Transverse colon (tissue), 4 donors: ENCODE measurements around the gene RGSL1. TPM values are rescaled to one million over a fixed set of nuclear protein-coding genes. Genes with fewer than 3 reads are reported as not detected.

Source experiments
- DNase-seq: peaks from one replicate; pipeline ENCODE4 v3.0.0-alpha.2; 2019
- H3K27ac ChIP-seq, 4 donors: fragments of 200-600 bp; sonication (generic); 2 replicates each; pipeline ENCODE4 v1.5.1; 2016 to 2018; ENCODE audit warnings: inconsistent platforms in 4 of 4
- H3K27me3 ChIP-seq: fragments of 200-600 bp; sonication (generic); 2 replicates; pipeline ENCODE4 v1.5.1; 2017; ENCODE audit warnings: inconsistent platforms
- H3K36me3 ChIP-seq, 4 donors: fragments of 200-600 bp; sonication (generic); 2 replicates each; pipeline ENCODE4 v1.5.1; 2017 to 2019; ENCODE audit warnings: inconsistent platforms in 4 of 4
- H3K4me1 ChIP-seq, 4 donors: fragments of 200-600 bp; sonication (generic); 2 replicates each; pipeline ENCODE4 v1.5.1; 2017 to 2020; ENCODE audit warnings: inconsistent platforms in 4 of 4
- H3K4me3 ChIP-seq, 4 donors: fragments of 200-600 bp; sonication (generic); 1 replicate in 1 of 4; 2 replicates in 3 of 4; pipeline versions ENCODE4 v1.5.1 to v1.6.1; 2017 to 2019; ENCODE audit warnings: inconsistent platforms in 4 of 4
- H3K9me3 ChIP-seq, 2 donors: fragments of 200-600 bp; sonication (generic); 2 replicates each; pipeline ENCODE4 v1.5.1; 2017 to 2019; ENCODE audit warnings: inconsistent platforms in 2 of 2
- EP300 ChIP-seq: sonication (generic); formaldehyde crosslinking; IDR thresholded peaks from one replicate; pipeline ENCODE4 v1.6.1; 2017; ENCODE audit warnings: antibody characterized with exemption, low read depth
- POLR2A ChIP-seq: fragments of 450-650 bp; IDR thresholded peaks from one replicate; pipeline ENCODE4 v1.6.1; 2016; ENCODE audit warnings: antibody characterized with exemption, mild to moderate bottlenecking, moderate library complexity
- POLR2AphosphoS5 ChIP-seq, 3 donors: sonication (generic); formaldehyde crosslinking; IDR thresholded peaks; one replicate each; pipeline ENCODE4 v1.6.1; 2016; ENCODE audit warnings: antibody characterized with exemption in 3 of 3
- WGBS, 2 donors: methylation state at CpG; one replicate each; pipeline ENCODE4 v1.1.5; 2018; ENCODE audit warnings: low coverage in 1 of 2; 5-methylcytosine and 5-hydroxymethylcytosine counted together
- in situ Hi-C, 4 donors: fragments of 200-750 bp; cut with MboI; loops; one replicate each; pipeline versions ENCODE4 v1.15.0 to v1.15.1; 2017; ENCODE audit warnings: low sequenced_read_pairs in 3 of 4, low pct_ligation_motif_present in 1 of 4, low pct_unique_long_range_greater_than_20kb in 1 of 4
- intact Hi-C: fragments of 100-400 bp; cut with DNase I; formaldehyde crosslinking; loops from one replicate; pipeline ENCODE4 v1.15.1; 2023; ENCODE audit warnings: low total_unique reads
- total RNA-seq, 4 donors: library from RNA; depleted of rRNA; stranded (reverse); fragments of >200 nt; gene quantifications; one replicate each; pipeline ENCODE4 v1.1.0, GENCODE V29; 2016
- TF ChIP-seq, protein P1 (sequence below), 5 experiments: fragments of 200-600 bp in 3 of 5; fragments of 450-650 bp in 2 of 5; sonication (generic) in 3 of 5; IDR thresholded peaks; 1 replicate in 2 of 5; 2 replicates in 3 of 5; pipeline ENCODE4 v1.5.1; 2016 to 2017; ENCODE audit warnings: antibody characterized with exemption in 5 of 5, inconsistent platforms in 3 of 5, mild to moderate bottlenecking in 2 of 5, moderate library complexity in 1 of 5

RGSL1 gene
- total RNA-seq, 4 donors from 2014 or later = not detected

DNA sequence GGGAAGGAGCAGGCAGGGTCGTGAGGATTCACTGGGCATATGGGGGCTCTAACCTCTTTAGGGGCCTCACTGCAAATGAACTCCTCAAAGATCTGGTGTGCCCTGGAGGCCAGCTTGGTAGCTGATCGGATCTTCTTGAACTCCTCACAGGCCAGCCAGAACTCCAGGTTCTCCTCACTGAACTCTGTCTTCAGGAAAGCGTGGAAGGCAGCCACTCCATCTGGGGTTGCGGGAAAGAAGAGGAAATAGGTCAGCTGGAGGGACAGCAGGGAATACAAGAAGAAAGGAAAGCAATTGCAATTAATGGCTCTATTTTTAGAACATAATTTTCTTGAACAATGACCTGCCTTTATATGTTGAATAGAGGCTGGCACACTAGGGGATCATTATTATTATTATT is 152.0 kb downstream of the RGSL1 start:
- H3K4me3 ChIP-seq = no peak overlapping the region
- in situ Hi-C loops = loop anchor here in 2 of 4 donors (5.0 kb wide), 1 partner anchor 185 kb away; the partner anchor contains the start of gene NPL (in 2 of the 2)
- peaks cover 4 to 16% (median 11%) of the 10 kb centered on the region in 4 donors for H3K4me1 ChIP-seq
- no peak for TF ChIP-seq POLR2AphosphoS5 (IDR thresholded peaks at IDR 0.05)
- no peak for TF ChIP-seq POLR2A
- TF ChIP-seq, protein P1, sequence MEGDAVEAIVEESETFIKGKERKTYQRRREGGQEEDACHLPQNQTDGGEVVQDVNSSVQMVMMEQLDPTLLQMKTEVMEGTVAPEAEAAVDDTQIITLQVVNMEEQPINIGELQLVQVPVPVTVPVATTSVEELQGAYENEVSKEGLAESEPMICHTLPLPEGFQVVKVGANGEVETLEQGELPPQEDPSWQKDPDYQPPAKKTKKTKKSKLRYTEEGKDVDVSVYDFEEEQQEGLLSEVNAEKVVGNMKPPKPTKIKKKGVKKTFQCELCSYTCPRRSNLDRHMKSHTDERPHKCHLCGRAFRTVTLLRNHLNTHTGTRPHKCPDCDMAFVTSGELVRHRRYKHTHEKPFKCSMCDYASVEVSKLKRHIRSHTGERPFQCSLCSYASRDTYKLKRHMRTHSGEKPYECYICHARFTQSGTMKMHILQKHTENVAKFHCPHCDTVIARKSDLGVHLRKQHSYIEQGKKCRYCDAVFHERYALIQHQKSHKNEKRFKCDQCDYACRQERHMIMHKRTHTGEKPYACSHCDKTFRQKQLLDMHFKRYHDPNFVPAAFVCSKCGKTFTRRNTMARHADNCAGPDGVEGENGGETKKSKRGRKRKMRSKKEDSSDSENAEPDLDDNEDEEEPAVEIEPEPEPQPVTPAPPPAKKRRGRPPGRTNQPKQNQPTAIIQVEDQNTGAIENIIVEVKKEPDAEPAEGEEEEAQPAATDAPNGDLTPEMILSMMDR (IDR thresholded peaks at IDR 0.05) = no peak
- TF ChIP-seq EP300 = no peak
- H3K36me3 ChIP-seq = no peaks in the 10 kb centered on the region
- 80 to 81% methylated on average over 2 to 4 of the region's 4 CpGs for WGBS, 2 donors
- intact Hi-C loops = loop anchor here (2.0 kb wide), 2 partner anchors 15 to 181 kb away; no protein-coding TSS in a partner anchor
- DNase-seq = no peak
- H3K27me3 ChIP-seq = no peaks in the 10 kb centered on the region
- H3K9me3 ChIP-seq = no peaks in the 10 kb centered on the region
- H3K27ac ChIP-seq = peak overlapping the region in 1 of 4 donors; percentile 74

DNA sequence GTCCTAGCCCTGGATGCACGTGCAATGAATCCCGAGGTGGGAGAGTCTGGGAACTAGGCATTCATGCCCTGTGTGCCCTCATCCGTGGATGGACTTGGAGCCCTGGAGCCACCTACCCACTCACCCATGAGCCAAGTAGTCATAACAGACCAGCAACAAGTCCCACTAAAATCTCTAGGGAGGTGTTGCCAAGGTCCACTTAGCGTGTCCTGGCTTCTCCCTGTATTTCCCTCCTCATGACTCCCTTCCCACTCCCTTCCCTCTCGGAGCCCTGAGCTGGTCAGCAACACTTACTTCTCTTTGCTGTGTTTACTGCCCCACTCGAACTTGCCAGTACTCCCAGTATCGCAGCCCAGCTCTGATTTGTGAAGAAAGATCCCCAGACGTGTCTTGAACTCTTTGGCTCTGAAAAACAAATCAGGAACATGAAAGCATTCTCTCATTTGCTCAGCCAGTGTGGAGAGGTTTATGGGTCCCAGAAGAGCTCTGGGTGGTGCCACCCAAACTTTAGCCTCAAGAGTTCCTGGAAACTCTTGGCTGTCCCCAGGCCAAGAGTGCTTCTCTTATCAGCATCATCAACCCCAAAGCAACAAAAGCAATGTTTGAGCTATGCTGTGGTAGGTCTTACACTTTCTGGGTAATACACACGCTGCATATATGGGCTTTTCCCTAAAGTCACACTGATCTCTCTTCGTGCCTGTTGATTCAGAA is 153.1 kb downstream of the RGSL1 start:
- H3K36me3 ChIP-seq = no peaks in the 10 kb centered on the region
- H3K9me3 ChIP-seq = no peaks in the 10 kb centered on the region
- in situ Hi-C loops (loop anchor here in 2 of 4 donors (5.0 kb wide), 1 partner anchor 184 kb away; the partner anchor contains the start of gene NPL (in 2 of the 2)), intact Hi-C loops (loop anchor here (2.0 kb wide), 1 partner anchor 14 kb away; no protein-coding TSS in a partner anchor)
- peak overlapping the region; percentile 36 to 74 (median 48) for H3K27ac ChIP-seq
- H3K27me3 ChIP-seq = no peaks in the 10 kb centered on the region
- H3K4me1 ChIP-seq = peaks cover 4 to 16% (median 11%) of the 10 kb centered on the region in 4 donors
- peak overlapping the region in 3 of 4 donors; percentile 25 to 53 (median 37) for H3K4me3 ChIP-seq
- WGBS, 2 donors = 60% methylated on average over 5 to 10 of the region's 10 CpGs
- TF ChIP-seq POLR2AphosphoS5 (IDR thresholded peaks at IDR 0.05) (no peak), POLR2A (no peak), EP300 (no peak)
- TF ChIP-seq, protein P1 (IDR thresholded peaks at IDR 0.05) = no peak
- DNase-seq = no peak

- peak overlapping the region; percentile 36 to 74 (median 48) for H3K27ac ChIP-seq
- no peaks in the 10 kb centered on the region for H3K27me3 ChIP-seq
- in situ Hi-C loops (loop anchor here in 2 of 4 donors (5.0 kb wide), 1 partner anchor 184 kb away; the partner anchor contains the start of gene NPL (in 2 of the 2)), intact Hi-C loops (loop anchor here (2.0 kb wide), 1 partner anchor 13 kb away; no protein-coding TSS in a partner anchor)
- H3K36me3 ChIP-seq = no peaks in the 10 kb centered on the region
- 0 to 4% methylated on average over 6 to 12 of the region's 12 CpGs for WGBS, 2 donors
- TF ChIP-seq POLR2A = no peak
- no peak for TF ChIP-seq EP300
- peak; percentile 22 for DNase-seq
- no peaks in the 10 kb centered on the region for H3K9me3 ChIP-seq
- peaks cover 4 to 16% (median 11%) of the 10 kb centered on the region in 4 donors for H3K4me1 ChIP-seq
- H3K4me3 ChIP-seq = peak overlapping the region; percentile 25 to 53 (median 38)
These were observed 153.8 kb downstream of the RGSL1 start for GRCh38 chr1:182603646-182604174.

DNA sequence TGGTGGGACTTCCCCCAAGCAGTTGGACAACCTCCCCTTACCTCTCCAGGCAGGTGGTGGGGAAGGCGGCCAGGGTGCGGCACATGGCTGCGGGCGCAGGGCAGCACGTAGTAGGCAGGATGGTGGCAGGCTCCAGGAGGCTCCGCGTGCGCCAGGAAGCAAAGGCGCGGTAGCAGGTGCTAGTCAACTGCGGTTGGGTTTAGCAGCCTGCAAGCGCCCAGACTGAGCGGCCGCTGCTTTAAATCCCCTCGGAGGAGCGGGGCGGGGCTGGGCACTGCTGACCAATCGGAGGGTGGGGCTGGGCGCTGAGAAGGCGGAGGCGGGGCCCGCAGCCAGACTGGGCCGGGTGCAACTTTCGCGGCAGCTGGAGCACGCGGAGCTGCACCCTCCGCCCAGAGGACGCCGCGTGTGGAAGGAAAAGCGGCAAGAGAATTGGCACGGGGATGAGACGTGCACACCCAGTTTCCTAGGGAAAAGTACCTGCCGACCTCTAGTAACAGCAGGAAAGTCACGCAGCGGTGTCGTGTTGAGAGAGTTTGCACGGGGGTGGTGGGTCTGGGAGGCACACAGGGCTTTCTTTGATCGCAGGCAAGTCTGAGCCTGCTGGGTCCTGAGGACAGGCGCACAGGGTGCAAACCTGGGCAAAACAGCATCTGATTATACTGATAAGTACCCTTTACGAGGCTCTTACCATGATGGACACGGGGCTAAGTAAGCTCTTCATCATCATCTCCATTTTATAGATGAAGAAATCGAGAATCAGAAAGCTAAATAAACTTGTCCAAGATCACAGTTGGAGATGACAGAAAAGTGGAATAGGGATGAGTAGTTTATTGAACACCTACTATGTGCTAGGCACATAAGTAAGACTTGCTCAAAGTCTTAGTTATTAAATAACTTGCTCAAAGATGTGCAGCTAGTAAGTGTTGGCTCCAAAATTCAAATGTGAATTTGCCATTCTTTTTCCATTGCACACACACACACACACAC is 154.5 kb downstream of the RGSL1 start, which contains the start of gene RGS16:
Gene RGS16 (minus strand): TSS at position 215 of the 990 bp plus-strand sequence. CDS start 130 bp downstream, at position 85.
- in situ Hi-C loops (loop anchor here in 2 of 4 donors (5.0 kb wide), 1 partner anchor 183 kb away; the partner anchor contains the start of gene NPL (in 2 of the 2)), intact Hi-C loops (no loop called here)
- peak; percentile 96 for DNase-seq
- TF ChIP-seq POLR2A (peak; percentile 59), EP300 (no peak), POLR2AphosphoS5 (IDR thresholded peaks at IDR 0.05) (peak; percentile 85 to 90 (median 90))
- peaks cover 4 to 19% (median 11%) of the 10 kb centered on the region in 4 donors for H3K4me1 ChIP-seq
- H3K36me3 ChIP-seq = no peaks in the 10 kb centered on the region
- H3K27me3 ChIP-seq = no peaks in the 10 kb centered on the region
- no peaks in the 10 kb centered on the region for H3K9me3 ChIP-seq
- peak within 1 kb of the TSS; percentile 36 to 74 (median 48) for H3K27ac ChIP-seq
- 5 to 49% methylated on average over 3 to 44 of the region's 44 CpGs for WGBS, 2 donors
- H3K4me3 ChIP-seq = peak within 1 kb of the TSS; percentile 25 to 53 (median 38)
